GM19455 (cell line): Measurements from ENCODE around the gene LRRC4B.
A peak's percentile ranks its signal among the peaks of the same experiment; 100 is the strongest.
"Not testable (repeated sequence)": the region's sequence is repeated elsewhere in the genome, so short reads cannot be mapped to it uniquely, and the experiment has no call there.

Experiments
- ATAC-seq: cut with Tn5 transposase; IDR thresholded peaks from one replicate; pipeline ENCODE4 v1.9.1; 2021; ENCODE audit not compliant: unreplicated experiment

Gene LRRC4B

DNA sequence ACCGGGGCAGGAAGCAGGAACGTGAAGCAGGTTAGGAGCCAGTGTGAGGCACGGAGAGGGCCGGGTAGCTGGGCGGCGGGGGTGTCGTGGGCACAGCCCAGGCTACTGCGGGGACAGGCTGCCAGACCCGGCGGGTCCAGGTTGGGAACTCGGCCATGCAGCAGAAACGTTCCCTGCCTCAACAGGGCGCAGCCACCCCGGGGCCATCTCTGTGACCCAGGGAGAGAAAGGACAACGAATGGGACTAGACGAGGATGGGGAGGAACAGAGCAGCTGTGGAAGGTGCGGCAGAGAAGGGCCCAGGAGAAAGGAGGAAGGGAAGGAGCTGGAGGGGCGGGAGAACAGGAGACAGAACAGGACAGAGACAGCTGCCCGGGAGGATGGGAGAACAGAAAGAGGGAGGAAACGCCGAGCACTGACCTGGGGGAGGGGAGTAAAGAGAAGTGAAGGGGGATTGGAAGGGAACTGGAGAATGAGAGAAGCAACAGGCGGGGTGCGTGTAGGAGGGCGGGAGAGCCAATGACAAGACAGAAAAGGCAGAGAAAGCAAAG is 78.7 kb downstream of the LRRC4B start:
- no peak for ATAC-seq

DNA sequence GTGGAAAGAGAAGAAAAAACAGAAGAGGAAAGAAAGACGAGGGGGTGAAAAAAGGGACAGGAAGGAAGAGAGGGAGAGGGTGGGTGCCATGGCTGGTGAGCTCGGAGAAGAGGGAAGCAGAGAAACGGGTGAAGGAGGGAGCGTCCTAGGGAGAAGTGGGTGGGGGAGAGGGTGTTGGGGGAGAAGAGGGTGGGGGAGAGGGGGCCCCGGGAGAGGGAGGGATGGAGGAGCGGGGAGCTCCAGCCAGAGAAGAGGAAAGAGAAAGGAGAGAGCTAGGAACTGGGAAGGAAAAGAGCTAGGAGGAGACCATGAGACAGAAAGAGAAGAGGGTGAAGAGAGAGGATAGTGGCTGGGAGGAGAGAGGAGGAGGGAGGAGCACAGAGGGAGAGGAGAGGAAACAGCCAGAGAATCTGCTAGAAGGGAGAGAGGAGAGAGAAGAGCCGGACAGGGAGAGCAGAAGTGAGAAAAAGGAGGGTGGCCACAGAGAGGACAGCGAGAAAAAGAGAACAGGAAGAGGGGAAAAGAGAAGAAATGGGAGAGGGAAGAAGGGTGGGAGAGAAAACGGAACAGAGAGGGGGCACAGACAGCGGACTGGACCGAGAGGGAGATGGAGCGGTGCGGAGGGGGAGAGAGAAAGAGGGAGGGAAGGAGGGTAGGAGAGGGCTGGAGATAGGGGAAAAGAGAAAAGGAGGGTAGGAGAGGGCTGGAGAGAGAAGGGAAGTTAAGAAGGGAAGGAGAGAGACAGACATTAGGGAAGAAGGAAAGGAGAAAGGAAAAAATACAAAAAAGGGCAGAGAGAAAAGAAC is 79.6 kb downstream of the LRRC4B start:
- no peak for ATAC-seq

DNA sequence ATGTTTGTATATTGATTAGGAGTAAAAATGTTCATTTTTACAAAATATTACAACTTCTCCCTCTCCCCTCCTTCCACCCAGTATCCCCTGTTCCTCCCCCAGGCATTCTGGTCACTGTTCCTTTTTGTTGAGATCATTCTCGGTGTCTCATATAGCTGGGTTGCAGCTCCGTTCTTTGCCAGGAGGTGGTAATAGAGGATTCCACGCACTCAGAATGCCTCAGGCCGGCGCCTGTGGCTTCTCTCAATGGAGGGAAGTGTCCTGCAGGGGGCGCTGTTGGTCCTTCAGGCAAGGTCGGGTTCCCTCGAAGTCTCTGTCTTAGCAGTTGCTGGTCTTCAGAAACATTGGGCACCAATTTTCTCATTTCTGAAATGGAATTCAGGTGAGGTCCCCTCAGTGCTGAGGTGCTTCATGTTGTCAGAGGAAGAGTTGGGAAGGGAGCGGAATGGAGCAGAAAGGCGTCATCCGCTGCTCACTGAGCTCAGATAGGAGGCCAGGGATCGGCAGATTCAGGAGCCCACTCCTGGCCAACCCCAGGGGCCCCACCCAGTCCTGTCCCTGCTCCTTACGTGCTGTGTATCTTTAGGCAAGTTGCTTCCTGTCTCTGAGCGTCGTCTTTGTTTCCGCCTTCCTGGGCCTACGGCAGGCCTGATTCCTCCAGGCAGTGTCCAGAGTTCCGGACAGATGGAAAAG is 81.3 kb downstream of the LRRC4B start:
- ATAC-seq, result no peak

DNA sequence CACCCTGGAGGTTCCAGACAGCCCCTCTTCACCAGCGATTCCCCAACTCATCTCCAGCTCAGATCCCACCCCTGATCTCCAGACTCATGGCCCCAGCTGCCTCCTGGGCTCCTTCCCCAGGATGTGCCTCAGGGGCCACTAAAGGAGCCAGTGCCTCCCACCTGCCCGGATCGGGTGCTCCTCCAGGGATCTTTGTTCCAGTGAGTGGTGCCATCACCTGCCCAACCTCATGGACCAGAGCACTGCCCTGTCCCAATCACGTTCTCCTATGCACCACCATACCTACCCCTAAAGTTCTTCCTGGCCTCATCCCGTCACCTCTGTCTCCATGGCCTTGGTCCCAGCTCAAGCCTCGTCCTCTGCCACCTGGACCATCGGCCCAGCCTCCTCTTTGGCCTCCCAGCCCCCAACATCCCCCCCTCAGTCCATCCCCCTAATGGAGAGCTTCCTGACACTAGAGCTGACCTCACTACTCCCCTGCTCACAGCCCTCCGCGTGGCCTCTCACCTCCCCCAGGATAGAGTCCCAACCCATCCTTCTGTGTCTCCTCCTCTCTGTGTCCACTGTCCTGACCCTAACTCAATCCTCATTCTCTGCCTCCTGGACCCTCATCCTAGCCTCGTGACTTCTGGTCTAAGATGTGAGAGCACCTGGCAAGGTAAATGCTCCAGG is 82.8 kb downstream of the LRRC4B start:
- ATAC-seq, result no peak

DNA sequence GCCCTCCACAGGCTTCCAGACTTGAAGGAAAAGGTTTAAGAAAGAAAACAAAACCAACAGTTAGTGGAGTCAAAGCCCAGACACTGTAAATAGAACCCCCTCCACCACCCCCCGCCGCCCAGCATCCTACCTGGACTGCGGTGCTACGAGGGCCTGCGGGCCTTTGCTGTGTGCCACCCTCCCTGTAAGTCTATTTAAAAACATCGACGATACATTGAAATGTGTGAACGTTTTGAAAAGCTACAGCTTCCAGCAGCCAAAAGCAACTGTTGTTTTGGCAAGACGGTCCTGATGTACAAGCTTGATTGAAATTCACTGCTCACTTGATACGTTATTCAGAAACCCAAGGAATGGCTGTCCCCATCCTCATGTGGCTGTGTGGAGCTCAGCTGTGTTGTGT is 85.3 kb downstream of the LRRC4B start:
- no peak for ATAC-seq

DNA sequence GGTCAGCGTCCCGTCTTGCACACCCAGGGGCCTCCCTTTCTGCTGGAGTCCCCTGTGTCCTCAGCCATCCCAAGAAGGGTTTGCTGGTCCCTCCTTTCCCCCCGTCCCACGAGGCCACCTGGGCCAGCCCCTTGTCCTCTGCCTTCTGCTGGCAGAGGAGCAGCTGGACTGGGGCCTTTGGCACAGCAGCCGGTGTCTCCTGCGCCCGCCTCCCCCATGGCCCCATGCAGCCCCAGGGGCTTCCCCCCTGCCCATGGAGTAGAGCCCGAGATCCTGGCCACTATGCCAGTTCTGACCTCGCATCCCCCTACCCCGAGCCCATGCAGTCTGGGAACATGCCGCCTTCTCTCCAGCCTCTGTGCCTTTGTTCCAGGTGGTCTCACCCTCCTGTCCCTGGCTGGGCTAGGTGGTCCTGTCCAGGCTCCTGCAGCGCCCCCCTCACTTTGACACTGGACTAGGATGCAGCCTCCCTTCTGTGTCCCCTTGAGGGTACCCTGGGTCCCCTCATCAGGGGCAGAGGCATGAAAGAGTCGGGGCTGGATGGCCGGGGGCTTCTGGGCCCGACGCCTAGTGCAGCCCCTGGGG is 85.9 kb downstream of the LRRC4B start:
- no peak for ATAC-seq

DNA sequence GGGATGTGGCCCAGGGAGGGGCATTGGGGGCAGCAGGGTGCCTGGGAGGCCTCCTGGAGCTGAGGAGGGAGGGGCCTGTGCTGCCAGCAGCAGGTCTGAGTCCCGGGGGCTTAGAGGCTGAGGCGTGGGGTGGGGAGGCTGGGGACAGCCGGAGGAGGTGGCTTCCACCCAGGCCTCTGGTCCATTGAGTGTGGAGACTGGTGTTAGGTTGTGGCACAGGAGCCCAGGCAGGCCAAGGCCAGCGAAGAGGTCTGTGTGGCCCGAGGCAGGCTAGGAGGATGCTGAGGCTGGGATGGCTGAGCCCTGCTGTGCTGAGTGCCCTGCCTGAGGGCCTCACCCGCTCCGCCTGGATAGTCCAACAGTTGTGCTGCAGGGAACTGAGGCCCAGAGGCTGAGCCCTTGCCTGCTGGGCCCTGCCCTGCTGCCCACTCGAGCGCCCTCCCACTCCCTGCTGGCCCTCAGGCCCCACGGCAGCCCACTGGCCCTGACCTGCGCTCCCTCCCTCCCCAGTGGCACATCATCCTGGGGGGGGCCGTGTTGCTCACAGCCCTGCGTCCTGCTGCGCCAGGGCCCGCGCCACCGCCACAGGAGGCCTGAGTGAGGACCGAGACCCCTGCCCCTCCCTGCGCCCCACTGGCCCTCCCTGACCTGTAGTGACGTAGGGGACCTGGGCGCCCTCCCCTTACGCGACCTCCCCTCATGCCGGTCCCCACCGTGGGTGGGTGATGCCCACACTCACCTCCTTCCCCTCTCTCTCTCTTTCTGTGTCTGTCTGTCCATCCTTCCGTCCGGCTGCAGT is 86.7 kb downstream of the LRRC4B start:
- ATAC-seq, result no peak

DNA sequence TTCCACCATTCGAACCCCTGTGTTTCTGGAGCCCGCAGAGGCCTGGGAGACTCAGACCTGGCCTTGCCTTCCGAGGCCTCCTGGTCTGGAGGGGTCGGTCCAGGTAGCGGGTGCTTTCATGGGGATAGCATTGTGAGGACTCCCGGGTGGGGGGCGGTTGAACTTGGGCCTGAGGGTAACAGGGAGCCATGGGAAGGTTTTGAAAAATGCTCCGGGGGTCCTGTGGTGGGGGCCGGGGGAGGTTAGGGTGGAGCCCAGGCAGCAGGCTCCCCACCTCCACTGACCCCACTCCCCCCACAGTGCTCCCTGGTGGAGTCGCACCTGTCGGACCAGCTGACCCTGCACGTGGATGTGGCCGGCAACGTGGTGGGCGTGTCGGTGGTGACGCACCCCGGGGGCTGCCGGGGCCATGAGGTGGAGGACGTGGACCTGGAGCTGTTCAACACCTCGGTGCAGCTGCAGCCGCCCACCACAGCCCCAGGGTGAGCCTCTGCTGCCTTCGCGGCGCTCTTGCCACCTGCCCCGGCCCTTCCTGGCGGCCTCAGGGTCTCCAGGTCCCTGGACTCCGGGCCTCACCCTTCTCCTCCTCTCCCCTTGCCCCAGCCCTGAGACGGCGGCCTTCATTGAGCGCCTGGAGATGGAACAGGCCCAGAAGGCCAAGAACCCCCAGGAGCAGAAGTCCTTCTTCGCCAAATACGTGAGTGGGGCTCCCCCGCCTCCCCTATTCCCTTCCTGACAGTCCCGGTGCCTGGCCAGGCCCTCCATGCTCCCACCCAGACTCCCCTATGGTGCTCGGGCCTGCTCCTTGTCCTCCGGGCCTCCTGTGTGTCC is 87.7 kb downstream of the LRRC4B start:
- no peak for ATAC-seq

DNA sequence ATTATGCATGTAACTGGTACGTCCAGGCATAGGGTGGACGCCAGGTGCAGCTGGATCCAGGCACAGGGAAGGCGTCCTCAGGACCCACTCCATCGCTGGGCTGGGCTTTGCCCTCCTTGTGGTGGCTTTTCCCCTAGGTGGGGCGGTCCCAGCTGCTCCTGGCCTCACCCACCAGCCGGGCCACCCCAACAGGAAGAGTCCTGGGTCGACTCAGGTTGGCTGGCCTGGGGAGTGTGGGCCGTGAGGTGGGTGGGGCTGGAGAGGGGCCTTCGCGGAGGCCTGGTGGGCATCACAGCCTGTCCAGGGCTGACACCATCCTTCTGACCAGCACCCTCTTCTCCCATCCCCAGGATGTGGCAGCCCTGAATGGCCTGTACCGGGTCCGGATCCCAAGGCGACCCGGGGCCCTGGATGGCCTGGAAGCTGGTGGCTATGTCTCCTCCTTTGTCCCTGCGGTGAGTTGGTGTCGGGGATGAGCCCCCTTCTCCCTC is 88.4 kb downstream of the LRRC4B start:
- no peak for ATAC-seq

DNA sequence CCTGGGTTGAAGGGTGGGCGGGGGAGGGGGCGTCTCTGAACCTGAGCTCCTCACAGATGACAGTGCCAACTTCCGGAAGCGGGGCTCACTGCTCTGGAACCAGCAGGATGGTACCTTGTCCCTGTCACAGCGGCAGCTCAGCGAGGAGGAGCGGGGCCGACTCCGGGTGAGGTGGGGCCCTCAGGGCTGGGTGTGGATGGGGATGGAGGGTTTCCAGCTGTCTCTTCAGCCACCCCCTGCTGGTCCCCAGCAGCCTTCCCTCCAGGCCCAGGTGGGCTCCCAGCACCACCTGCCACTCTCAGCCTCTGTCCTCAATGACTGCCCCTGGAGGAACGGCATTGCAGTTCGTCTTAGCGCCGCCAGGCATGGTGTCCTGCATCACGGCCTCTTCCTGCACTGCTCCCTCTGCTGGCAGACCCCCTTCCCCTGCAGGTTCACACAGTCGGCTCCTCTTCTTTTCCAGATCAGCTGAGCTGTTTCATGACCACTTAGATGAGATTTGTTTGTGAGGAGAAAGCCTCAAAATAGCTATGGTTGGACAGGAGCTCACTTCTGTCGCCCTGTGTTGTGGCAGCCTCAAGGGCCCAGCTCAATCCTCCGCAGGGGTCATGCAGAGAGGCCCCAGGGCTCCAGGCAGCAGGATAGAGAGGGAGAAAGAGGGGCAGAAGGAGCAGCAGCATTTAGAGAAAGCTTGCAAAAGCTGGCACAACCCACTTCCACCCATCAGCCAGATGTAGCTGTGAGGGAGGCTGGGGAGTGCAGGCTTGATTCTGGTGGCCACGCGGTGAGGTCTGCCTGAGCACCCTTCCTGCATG is 89.1 kb downstream of the LRRC4B start:
- no peak for ATAC-seq

DNA sequence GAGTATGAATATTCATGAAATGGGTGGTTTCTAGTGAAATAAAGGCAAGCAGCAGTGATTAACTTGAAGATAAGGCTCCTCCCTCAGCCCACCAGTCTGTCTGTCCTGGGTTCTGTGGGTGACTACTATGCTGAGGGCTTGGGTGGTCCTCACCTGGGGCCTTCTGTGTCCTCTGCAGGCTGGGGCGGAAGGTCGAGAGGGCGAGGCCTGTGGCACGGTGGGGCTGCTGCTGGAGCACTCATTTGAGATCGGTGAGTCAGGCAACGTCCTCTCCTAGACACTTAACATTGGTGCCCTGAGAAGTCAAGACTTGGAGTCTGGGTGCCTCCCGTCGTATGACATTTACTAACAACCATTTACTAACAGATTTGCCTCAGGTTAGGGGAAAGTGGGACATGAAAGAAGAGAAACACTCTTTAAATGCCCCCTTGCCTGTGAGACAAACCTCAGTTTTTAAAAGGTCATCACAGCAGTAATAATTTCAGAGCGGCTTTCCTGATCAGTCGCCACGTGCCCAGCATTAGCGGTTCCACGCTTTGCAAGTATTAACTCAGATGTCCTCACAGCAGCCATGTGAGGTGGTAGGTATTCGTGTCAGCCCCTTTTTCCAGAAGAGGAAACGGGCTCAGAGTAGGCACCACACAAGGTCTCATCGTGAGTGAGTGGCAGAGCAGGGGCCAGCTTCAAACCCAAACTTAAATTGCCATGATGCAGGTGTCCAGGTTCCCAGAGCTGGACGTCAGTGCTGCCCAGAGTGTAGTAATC is 90.3 kb downstream of the LRRC4B start:
- no peak for ATAC-seq

DNA sequence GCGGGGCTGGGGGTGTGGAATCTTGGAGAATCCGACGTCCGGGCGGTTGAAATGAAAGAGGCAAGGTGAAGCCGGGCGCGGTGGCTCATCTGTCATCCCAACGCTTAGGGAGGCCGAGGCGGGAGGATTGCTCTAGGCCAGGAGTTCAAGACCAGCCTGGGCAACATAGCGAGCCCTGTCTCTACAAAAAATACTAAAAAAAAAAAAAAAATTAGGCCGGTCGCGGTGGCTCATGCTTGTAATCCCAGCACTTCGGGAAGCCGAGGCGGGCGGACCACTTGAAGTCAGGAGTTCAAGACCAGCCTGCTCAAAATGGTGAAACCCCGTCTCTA is 91.4 kb downstream of the LRRC4B start:
- ATAC-seq, result no peak

DNA sequence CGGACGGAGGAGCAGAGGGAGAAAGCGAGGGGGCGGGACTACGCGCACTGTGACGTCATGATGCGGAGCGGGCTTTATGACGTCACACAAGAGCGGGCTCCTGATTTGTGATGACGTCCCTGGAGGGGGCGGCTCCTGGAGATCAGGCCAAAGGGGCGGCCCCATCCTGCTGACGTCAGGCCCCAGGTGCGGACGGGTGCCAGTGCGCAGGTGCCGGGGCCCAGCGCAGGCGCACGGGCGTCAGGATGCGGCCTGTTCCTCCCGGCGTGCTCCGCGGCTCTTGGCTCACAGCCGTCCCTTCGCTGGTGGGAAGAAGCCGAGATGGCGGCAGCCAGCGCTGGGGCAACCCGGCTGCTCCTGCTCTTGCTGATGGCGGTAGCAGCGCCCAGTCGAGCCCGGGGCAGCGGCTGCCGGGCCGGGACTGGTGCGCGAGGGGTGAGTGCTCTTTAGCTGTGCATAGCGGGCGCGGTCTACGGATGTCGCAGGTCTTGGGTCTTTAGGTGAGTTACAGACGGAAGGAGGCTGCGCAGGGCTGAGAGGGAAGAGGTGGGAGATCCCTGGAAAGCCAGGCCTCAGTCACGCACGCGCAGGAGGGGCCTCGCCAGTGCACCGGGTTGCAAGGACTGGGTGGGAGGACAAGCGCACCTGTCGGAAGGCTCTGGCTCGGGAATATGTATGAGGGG is 91.9 kb downstream of the LRRC4B start, which contains the start of the genes EMC10 and GARIN5A:
Gene EMC10, plus strand, starts transcription at position 284 of the 683 bp plus-strand sequence. Its CDS starts 38 bp downstream, at position 322.
Gene GARIN5A, minus strand, starts transcription at position 625 of the 683 bp plus-strand sequence. Its CDS starts 460 bp downstream, at position 165.
- peak; percentile 69 for ATAC-seq

DNA sequence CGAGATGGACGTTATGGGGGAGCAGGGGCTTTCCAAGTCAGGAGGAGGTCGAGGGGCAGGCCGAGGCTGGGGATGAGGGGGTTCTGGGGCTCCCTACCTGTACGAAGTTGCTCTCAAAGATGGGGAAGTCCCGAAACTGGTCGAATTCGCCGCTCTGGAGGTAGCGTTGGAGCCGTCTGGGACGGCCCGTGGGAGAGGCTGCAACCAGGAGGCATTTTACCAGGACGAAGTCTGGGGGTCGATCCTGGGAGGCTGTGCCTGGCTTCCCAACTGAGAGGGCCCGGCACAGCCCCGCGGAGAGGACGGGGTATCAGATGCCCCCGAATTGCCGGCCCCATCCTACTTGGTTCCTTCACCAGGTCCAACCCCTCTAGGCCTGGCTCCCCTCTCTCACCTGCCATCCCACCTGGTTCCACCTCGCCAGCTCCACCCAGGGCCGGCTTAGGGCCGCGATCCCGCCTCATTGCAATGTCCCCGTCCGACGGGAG is 92.5 kb downstream of the LRRC4B start:
- no peak for ATAC-seq

DNA sequence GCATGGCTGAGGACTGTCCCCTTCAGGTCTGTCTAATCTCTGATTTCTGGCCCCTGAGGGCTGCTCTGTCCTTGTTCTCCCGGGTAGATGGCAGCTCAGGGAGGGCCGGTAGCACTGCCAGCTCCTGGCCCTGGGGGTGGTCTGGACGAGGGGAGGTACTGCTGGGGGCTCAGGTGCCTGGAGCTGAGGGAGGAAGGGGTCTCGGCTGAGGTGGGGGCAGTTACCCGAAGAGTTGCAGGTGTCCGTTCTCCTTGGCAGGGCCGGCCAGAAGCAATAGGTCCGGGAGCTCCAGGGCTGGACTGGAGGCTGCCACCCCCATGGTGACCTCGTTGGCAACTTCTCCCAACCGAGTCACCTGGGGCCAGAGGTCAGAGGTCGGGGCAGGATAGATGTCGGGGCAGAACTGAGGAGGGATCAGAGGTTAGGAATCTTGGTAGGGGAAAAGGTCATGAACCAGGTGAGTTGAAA is 93.1 kb downstream of the LRRC4B start:
- ATAC-seq, result no peak

DNA sequence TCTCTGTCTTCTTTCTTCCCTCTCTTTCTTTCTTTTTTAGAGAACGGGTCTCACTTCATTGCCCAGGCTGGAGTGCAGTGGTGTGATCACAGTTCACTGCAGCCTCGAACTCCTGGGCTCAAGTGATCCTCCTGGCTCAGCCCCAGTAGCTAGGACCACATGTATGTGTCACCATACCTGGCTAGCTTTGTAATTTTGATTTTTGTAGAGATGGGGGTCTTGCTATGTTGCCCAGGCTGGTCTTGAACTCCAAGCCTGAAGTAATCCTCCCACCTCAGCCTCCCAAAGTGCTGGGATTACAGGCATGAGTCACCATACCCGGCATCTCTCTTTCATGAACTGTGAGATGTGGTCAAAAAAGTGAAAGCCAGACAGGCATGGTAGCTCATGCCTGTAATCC is 94.9 kb downstream of the LRRC4B start:
- ATAC-seq, result not testable (repeated sequence)

DNA sequence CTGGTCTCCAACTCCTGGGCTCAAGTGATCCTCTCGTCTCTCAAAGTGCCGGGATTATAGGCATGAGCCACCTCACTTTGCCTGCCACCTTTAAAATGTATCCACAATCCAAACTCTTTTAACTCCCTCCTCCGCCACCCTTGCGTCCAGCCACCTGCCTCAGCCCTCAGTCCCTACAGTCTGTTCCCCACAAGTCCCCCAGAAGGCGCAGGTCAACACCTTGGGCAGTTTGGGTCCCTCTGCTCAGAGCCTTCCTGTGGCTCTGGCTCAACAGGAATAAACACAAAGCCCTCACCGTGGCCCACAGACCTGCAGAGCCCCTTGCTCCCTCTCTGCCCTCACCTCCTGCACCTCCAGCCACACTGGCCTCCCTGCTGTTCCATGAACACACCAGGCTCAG is 99.4 kb downstream of the LRRC4B start:
- no peak for ATAC-seq
